GM23338 (cell line): Measurements from ENCODE around the gene ERRFI1. TPM values are rescaled to one million over a fixed set of nuclear protein-coding genes. Genes with fewer than 3 reads are reported as not detected.

Experiments used
- ATAC-seq: fragments of 200-7000 bp; cut with Tn5 transposase; 3 replicates; pipeline ENCODE4 v1.9.1; 2020
- DNase-seq: peaks from one replicate; pipeline ENCODE4 v3.0.0-alpha.2; 2015; ENCODE audit warnings: low spot score
- H2AFZ ChIP-seq: fragments of 200-600 bp; sonication (generic); 2 replicates; pipeline ENCODE4 v1.8.0; 2016; ENCODE audit warnings: antibody characterized with exemption, mild to moderate bottlenecking, moderate library complexity
- H3F3A ChIP-seq: fragments of 200-600 bp; sonication (generic); replicated peaks from 2 replicates; pipeline ENCODE4 v1.8.0; 2017; ENCODE audit warnings: antibody characterized with exemption, mixed run types, low read depth
- H3K27ac ChIP-seq: fragments of 200-600 bp; sonication (generic); 2 replicates; pipeline ENCODE4 v1.6.1; 2016; ENCODE audit warnings: low read depth
- H3K27me3 ChIP-seq: fragments of 200-600 bp; sonication (generic); 2 replicates; pipeline ENCODE4 v1.8.0; 2016; ENCODE audit warnings: mild to moderate bottlenecking, mixed run types, moderate library complexity; ENCODE audit not compliant: insufficient read depth
- H3K36me3 ChIP-seq: fragments of 200-600 bp; sonication (generic); 2 replicates; pipeline ENCODE4 v1.8.0; 2016; ENCODE audit warnings: mild to moderate bottlenecking; ENCODE audit not compliant: insufficient read depth
- H3K4me1 ChIP-seq: fragments of 200-600 bp; sonication (generic); 2 replicates; pipeline ENCODE4 v1.8.0; 2016; ENCODE audit warnings: mild to moderate bottlenecking, moderate library complexity; ENCODE audit not compliant: insufficient read depth
- H3K4me2 ChIP-seq: fragments of 200-600 bp; sonication (generic); 2 replicates; pipeline ENCODE4 v1.7.1; 2017; ENCODE audit warnings: mixed run types
- H3K4me3 ChIP-seq: fragments of 200-600 bp; sonication (generic); 2 replicates; pipeline ENCODE4 v1.6.1; 2016; ENCODE audit warnings: mixed run types
- H3K79me2 ChIP-seq: fragments of 200-600 bp; sonication (generic); replicated peaks from 2 replicates; pipeline ENCODE4 v1.8.0; 2017; ENCODE audit warnings: mild to moderate bottlenecking; ENCODE audit not compliant: insufficient read depth
- H3K9me2 ChIP-seq: fragments of 200-600 bp; sonication (generic); 2 replicates; pipeline ENCODE4 v1.8.0; 2017; ENCODE audit not compliant: insufficient read depth
- H4K20me1 ChIP-seq: fragments of 200-600 bp; sonication (generic); replicated peaks from 2 replicates; pipeline ENCODE4 v1.8.0; 2017; ENCODE audit warnings: mild to moderate bottlenecking; ENCODE audit not compliant: insufficient read depth
- H3K27ac Mint-ChIP-seq: 2 replicates; pipeline ENCODE4 v1.8.0; 2020; ENCODE audit warnings: inconsistent platforms, mild to moderate bottlenecking, moderate library complexity, mixed read lengths
- H3K27me3 Mint-ChIP-seq: 3 replicates; pipeline ENCODE4 v1.8.0; 2022; ENCODE audit warnings: low read depth, mild to moderate bottlenecking, moderate library complexity, mixed read lengths, inconsistent platforms; ENCODE audit not compliant: insufficient read depth, poor library complexity
- H3K36me3 Mint-ChIP-seq: 3 replicates; pipeline ENCODE4 v1.8.0; 2021; ENCODE audit warnings: low read depth, mild to moderate bottlenecking, inconsistent platforms, moderate library complexity, mixed read lengths
- H3K4me1 Mint-ChIP-seq: 3 replicates; pipeline ENCODE4 v1.8.0; 2020; ENCODE audit warnings: mild to moderate bottlenecking, inconsistent platforms, mixed read lengths
- H3K4me3 Mint-ChIP-seq: 3 replicates; pipeline ENCODE4 v1.8.0; 2021; ENCODE audit warnings: moderate library complexity, mild to moderate bottlenecking, inconsistent platforms, mixed read lengths
- H3K9me3 Mint-ChIP-seq: 3 replicates; pipeline ENCODE4 v1.8.0; 2020; ENCODE audit warnings: moderate library complexity, mild to moderate bottlenecking, inconsistent platforms, mixed read lengths
- CREB1 ChIP-seq: fragments of 250-450 bp; sonication (Bioruptor Pico); IDR thresholded peaks from 2 replicates; pipeline ENCODE4 v1.5.0; 2020; ENCODE audit warnings: low read depth, mild to moderate bottlenecking, moderate library complexity
- EZH2 ChIP-seq: fragments of 200-600 bp; sonication (generic); IDR thresholded peaks from one replicate; pipeline ENCODE4 v1.8.0; 2017; ENCODE audit warnings: antibody characterized with exemption, mild to moderate bottlenecking, low read depth; ENCODE audit not compliant: unreplicated experiment
- EZH2phosphoT487 ChIP-seq: fragments of 200-600 bp; sonication (generic); IDR thresholded peaks from one replicate; pipeline ENCODE4 v1.8.1; 2018; ENCODE audit warnings: antibody characterized with exemption; ENCODE audit not compliant: unreplicated experiment
- JUNB ChIP-seq: IDR thresholded peaks from one replicate; pipeline ENCODE4 v1.6.1; 2016; ENCODE audit warnings: antibody characterized with exemption; ENCODE audit not compliant: unreplicated experiment
- NANOG ChIP-seq: IDR thresholded peaks from 2 replicates; pipeline ENCODE4 v1.6.1; 2016; ENCODE audit warnings: antibody characterized with exemption, borderline replicate concordance
- POLR2AphosphoS5 ChIP-seq: IDR thresholded peaks from 2 replicates; pipeline ENCODE4 v1.6.1; 2016; ENCODE audit warnings: antibody characterized with exemption, low read depth
- REST ChIP-seq: IDR thresholded peaks from one replicate; pipeline ENCODE4 v1.6.1; 2018; ENCODE audit warnings: antibody characterized with exemption; ENCODE audit not compliant: unreplicated experiment
- STAT1 ChIP-seq: IDR thresholded peaks from one replicate; pipeline ENCODE4 v1.6.1; 2016; ENCODE audit warnings: antibody characterized with exemption; ENCODE audit not compliant: unreplicated experiment
- ZNF114 ChIP-seq: fragments of 250-450 bp; sonication (Bioruptor Pico); IDR thresholded peaks from 2 replicates; pipeline ENCODE4 v1.5.0; 2020; ENCODE audit warnings: mild to moderate bottlenecking, moderate library complexity
- polyA plus RNA-seq: library from polyadenylated mRNA; unstranded; fragments of >200 nt; fragmentation: Nextera tagmentation; extraction: Ambion mirVana; gene quantifications from 2 replicates; pipeline ENCODE4 v1.2.1, GENCODE V29; 2016
- total RNA-seq: library from RNA; depleted of rRNA; stranded (reverse); fragments of >200 nt; shearing (Covaris generic); gene quantifications from 2 replicates; pipeline ENCODE4 v1.2.3, GENCODE V29; 2014
- TF ChIP-seq, protein P1 (sequence below), 2 experiments: fragments of 200-600 bp in 1 of 2; sonication (generic) in 1 of 2; conservative IDR thresholded peaks; 2 replicates each; pipeline versions ENCODE4 v1.5.1 to v1.6.1; 2016 to 2017; ENCODE audit warnings: antibody characterized with exemption in 2 of 2, low read depth in 2 of 2, mild to moderate bottlenecking in 2 of 2, moderate library complexity in 1 of 2
- TF ChIP-seq, protein P2 (sequence below): IDR thresholded peaks from 2 replicates; pipeline ENCODE4 v1.6.1; 2016; ENCODE audit warnings: antibody characterized with exemption

Gene ERRFI1
- total and polyA plus RNA-seq, 2 experiments from 2014 or later: 22.9 to 59.8 TPM

GRCh38 chr1:7988576-7988975, 37.5 kb downstream of the ERRFI1 start (continued):
- TF ChIP-seq REST (no peak), ZNF114 (CRISPR knock-in tag) (no peak), CREB1 (CRISPR knock-in tag) (no peak), JUNB (no peak), POLR2AphosphoS5 (no peak), EZH2phosphoT487 (no peak), NANOG (no peak)
- TF ChIP-seq, protein P1, sequence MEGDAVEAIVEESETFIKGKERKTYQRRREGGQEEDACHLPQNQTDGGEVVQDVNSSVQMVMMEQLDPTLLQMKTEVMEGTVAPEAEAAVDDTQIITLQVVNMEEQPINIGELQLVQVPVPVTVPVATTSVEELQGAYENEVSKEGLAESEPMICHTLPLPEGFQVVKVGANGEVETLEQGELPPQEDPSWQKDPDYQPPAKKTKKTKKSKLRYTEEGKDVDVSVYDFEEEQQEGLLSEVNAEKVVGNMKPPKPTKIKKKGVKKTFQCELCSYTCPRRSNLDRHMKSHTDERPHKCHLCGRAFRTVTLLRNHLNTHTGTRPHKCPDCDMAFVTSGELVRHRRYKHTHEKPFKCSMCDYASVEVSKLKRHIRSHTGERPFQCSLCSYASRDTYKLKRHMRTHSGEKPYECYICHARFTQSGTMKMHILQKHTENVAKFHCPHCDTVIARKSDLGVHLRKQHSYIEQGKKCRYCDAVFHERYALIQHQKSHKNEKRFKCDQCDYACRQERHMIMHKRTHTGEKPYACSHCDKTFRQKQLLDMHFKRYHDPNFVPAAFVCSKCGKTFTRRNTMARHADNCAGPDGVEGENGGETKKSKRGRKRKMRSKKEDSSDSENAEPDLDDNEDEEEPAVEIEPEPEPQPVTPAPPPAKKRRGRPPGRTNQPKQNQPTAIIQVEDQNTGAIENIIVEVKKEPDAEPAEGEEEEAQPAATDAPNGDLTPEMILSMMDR (conservative IDR thresholded peaks at IDR 0.05; ENCODE audit: low read depth in 2 of 2): no peak
- TF ChIP-seq, protein P2, sequence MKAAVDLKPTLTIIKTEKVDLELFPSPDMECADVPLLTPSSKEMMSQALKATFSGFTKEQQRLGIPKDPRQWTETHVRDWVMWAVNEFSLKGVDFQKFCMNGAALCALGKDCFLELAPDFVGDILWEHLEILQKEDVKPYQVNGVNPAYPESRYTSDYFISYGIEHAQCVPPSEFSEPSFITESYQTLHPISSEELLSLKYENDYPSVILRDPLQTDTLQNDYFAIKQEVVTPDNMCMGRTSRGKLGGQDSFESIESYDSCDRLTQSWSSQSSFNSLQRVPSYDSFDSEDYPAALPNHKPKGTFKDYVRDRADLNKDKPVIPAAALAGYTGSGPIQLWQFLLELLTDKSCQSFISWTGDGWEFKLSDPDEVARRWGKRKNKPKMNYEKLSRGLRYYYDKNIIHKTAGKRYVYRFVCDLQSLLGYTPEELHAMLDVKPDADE: no peak

DNA sequence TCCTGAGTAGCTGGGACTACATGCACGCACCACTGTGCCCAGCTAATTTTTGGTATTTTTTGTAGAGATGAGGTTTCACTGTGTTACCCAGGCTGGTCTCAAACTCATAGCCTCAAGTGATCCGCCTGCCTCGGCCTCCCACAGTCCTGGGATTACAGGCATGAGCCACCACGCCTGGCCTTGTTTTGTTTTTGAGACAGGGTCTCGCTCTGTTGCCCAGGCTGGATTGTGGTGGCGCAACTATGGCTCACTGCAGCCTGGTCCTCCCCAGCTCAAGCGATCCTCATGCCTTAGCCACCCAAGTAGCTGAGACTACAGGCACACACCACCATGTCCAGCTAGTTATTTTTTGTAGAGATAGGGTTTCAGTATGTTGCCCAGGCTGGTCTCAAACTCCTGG, 38.6 kb downstream of the ERRFI1 start:
- peaks cover 28% of the 10 kb centered on the region for H3K36me3 ChIP-seq
- no peaks in the 10 kb centered on the region for H4K20me1 ChIP-seq
- Mint-ChIP-seq H3K4me1 (peaks cover 18% of the 10 kb centered on the region), H3K27me3 (peaks cover 12% of the 10 kb centered on the region), H3K27ac (no peak overlapping the region), H3K9me3 (no peaks in the 10 kb centered on the region), H3K4me3 (no peak overlapping the region), H3K36me3 (peaks cover 51% of the 10 kb centered on the region)
- H3K9me2 ChIP-seq: no peaks in the 10 kb centered on the region
- DNase-seq (no peak), ATAC-seq (no peak)
- H3K27ac ChIP-seq: no peak overlapping the region
- H3K79me2 ChIP-seq: peaks cover 9% of the 10 kb centered on the region
- H3K4me1 ChIP-seq: peaks cover 2% of the 10 kb centered on the region; the same call in 1 of the 2 replicates
- H3K27me3 ChIP-seq: no peaks in the 10 kb centered on the region
- H3F3A ChIP-seq: peaks cover 9% of the 10 kb centered on the region; the same call in 1 of the 2 replicates
- no peak for TF ChIP-seq STAT1
- no peak for TF ChIP-seq EZH2phosphoT487
- TF ChIP-seq EZH2: no peak
- TF ChIP-seq, protein P1 (conservative IDR thresholded peaks at IDR 0.05; ENCODE audit: low read depth in 2 of 2): no peak
- TF ChIP-seq, protein P2: no peak
- no peak for TF ChIP-seq POLR2AphosphoS5
- TF ChIP-seq JUNB: no peak
- no peak for TF ChIP-seq NANOG
- no peak for TF ChIP-seq REST
- H3K4me2 ChIP-seq: no peak overlapping the region
- H3K4me3 ChIP-seq: no peak overlapping the region
- no peak overlapping the region for H2AFZ ChIP-seq
